NCI-H2196 (cell line): Measurements from ENCODE around the gene ADM.

Experiments used
- DNase-seq: peaks from one replicate; lab custom pipeline; 2025; ENCODE audit not compliant: unreplicated experiment; lab: John Stamatoyannopoulos, UW

Gene ADM

GRCh38 chr11:10309163-10310093 lies 4.6 kb downstream of the ADM start:
- DNase-seq, result peak; percentile 85

- no peak for DNase-seq
These were observed 5.5 kb downstream of the ADM start for GRCh38 chr11:10310301-10310841.

GRCh38 chr11:10311802-10312201 lies 6.9 kb downstream of the ADM start:
- DNase-seq, result no peak

DNA sequence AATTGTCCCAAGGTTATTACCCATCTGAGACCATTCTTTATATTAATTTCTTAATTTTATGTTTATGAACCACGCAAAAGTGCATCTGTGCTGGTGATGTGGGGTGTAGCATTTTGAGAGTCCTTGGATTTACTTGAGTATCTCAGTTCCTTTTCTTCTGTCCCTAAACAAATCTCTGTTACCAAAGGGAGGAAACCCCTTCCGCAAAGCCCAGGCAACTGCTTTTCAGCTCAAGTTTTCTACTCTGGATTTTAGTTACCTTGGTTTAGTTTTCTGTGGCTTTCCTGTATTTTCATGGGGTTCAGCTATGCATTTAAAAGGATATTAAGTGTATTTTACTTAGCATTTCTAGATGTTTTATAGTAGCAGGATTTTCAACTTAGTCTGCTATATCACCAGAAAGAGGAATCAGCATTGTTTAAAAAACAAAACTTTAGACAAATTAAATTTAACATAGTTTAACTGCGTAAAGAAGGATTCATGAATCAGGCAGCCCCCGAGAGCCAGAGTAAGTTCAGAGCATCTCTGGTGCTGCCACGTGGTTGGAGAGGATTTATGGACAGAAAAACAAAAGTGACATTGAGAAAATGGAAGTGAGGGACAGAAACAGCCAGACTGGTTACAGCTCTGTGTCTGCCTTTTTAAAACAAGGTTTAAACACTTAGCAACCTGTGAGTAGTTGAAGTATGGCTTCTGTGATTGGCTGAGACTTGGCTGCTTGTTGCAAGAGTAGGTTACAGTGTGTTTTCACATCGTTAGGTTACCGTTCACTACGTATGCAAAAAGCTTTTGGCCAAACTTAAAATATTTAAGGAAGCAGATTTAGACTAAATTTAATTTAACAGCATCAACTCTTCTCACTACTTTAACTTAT lies 9.6 kb downstream of the ADM start:
- peak; percentile 66 for DNase-seq

- DNase-seq, result no peak
These were observed 10.2 kb downstream of the ADM start for GRCh38 chr11:10315083-10315482.

DNA sequence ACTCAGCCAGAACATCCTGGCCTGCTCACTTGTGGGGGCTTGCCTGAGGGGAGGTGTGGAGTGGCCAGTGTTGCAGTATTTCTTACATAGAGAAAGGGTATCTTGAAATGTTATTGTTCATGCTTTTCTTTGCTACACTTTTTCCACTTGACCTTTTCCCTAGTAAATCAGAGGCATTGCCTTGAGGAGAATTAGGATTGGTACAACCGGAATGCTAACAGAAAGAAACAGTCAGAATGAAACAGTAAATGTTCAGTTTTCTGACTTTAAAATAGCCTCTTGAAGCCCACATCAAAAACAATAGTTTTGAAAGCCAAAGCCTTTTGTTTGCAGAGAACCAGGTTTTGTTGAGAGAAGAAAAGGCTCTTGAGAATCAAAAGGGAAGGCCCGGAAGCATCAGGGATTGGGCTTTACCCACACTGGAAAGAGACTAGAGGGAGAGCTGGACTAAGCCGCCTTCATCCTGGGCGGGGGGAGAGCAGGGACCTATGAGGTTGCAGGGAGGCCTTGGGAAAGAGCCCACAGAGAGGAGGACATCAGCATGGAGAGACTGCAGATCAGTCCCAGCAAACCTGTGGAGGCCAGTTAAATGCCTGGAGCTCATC lies 12.4 kb downstream of the ADM start:
- no peak for DNase-seq

- peak; percentile 60 for DNase-seq
These were observed 13.1 kb downstream of the ADM start for GRCh38 chr11:10317776-10318526.

- peak; percentile 81 for DNase-seq
These were observed 13.6 kb downstream of the ADM start for GRCh38 chr11:10318527-10318802.

- no peak for DNase-seq
These were observed 15.1 kb downstream of the ADM start for GRCh38 chr11:10319702-10320558.

GRCh38 chr11:10320736-10321465 lies 16.0 kb downstream of the ADM start:
- DNase-seq, result no peak

DNA sequence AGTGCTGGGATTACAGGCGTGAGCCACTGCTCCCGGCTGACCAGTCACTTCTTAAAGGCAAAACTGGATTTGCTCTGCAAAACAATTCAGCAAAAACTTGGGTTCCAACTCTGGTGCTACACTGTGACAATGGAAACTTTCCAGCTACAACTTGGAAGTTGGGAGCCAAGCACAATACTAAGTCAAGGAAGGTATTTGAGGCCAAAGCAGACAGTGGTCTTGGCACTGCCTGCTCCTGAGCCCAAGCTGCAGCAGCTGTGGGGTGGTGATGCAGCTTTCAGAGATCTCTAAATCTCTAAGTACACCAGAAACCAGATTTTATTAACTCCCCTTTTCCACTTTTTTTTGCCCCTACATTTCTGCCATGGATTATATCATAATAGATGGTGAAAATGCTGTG lies 17.5 kb downstream of the ADM start:
- DNase-seq, result no peak

- DNase-seq, result peak; percentile 72
These were observed 18.2 kb downstream of the ADM start for GRCh38 chr11:10322830-10323792.

DNA sequence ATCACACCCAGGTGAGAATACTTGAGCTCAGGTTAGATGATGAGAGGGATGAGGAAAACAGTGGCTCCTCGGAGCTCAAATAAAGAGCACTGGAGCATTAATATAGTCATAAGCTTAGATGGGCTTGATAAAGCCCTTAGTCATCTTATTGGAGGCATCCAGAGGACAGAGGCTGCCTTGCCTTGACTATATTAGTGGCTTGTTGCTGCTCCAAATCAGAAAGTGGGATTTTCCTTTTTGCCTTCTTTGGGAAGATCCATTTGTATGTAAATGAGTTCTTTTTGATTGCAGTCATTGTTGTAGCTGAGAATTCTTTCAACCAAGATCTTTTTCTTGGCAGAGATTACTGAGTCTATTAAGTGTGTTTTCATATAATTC lies 18.9 kb downstream of the ADM start:
- DNase-seq, result no peak

GRCh38 chr11:10324474-10324873 lies 19.6 kb downstream of the ADM start:
- no peak for DNase-seq

DNA sequence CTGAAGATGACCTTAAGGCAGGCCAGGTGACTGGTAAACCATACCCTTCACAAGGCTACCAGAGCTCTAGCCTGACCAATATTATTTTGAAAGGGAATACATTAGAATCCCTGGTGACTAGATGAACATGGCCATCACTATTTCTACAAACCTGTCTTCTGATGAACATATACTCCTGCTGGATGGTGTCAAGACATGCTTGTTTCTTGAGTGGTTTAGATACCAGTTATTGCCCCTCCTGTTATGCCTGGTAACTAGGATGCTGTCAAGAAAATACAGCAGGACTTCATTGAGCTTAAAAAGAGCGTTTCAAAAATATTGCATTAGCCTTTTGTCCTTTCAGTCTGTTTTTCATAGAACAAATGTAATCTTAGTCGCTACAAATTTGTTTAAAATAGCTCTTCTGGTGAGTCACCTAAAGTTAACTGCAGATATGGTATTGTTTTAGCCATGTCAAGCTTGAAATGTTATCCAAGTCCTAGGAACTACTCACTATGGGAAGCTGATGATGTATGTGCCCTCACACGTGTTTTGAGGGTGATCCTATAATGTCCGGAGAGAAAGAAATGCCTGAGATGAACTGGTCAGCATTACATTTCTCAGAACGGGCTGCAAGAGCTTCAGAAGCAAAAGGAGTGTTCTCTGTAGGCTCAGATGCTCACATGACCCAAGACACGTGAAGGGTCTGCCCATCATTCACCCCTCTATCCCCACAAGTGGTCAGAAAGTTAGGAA lies 20.6 kb downstream of the ADM start:
- no peak for DNase-seq

DNA sequence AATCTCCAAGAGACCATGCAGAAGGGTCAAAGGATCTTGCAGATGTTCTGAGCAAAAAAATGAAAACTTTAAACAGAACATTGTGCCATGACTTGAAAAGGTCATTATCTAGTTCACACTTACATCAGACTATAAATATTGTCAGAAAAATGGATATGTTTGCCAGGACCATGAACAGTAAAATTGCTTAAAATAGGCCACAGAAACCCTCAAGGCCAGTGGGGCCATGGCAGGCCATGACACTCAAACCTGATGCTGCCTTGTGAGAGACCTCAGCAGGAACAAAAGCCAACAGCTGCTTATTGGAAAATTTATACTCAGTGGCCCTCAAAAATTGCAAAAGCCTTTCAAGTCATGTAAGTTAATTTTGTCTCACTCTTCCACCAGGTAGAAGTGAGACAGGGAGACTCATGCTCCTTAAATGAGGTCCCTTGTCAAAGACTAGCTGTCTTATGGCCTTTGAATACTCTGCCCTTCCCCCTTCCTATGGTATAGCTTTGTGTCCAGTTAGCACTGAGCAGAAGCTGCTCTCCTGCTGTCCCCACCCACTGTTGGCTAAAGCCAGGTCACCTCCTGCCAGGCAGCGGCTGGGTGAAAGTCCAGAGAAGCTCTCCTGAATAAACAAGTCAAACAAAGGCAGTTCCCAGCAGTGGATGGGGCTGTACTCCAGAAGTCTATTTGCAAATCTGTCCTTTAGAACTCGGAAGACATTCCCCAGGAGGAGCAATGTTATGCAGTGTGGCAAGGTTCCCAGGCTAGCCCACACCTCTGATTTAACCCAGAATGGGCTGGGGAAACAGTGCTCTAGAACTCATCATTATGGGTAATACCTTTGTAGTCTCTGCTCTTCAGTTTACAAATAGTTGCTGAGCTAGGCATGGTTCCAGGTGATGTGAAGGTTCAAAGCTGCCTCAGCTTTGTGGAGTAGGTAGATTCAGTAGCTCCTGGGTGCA lies 21.4 kb downstream of the ADM start:
- DNase-seq, result peak; percentile 50
